ENCODE data around the gene MAPK6.

GRCh38 chr15:51991141-51991540 is 27.9 kb upstream of the MAPK6 start:
- no peak for TF ChIP-seq CTCF (conservative IDR thresholded peaks at IDR 0.05)
- no peak for TF ChIP-seq ZFX (IDR thresholded peaks at IDR 0.05)
